Measurements from ENCODE around the gene UGT1A4.
"Not testable (repeated sequence)": the region's sequence is repeated elsewhere in the genome, so short reads cannot be mapped to it uniquely, and the experiment has no call there.

The UGT1A4 gene

GRCh38 chr2:233690444-233690843 is 28.1 kb upstream of the UGT1A4 start:
- Mint-ChIP-seq H3K36me3 (no peaks in the 10 kb centered on the region), H3K27ac (no peak overlapping the region), H3K4me3 (no peak overlapping the region), H3K27me3 (peaks cover 6% of the 10 kb centered on the region), H3K9me3 (no peaks in the 10 kb centered on the region), H3K4me1 (no peaks in the 10 kb centered on the region)

GRCh38 chr2:233691443-233692433 is 26.8 kb upstream of the UGT1A4 start:
- H3K9me3 Mint-ChIP-seq, result no peaks in the 10 kb centered on the region
- H3K4me3 Mint-ChIP-seq, result no peak overlapping the region
- H3K27me3 Mint-ChIP-seq, result peaks cover 4% of the 10 kb centered on the region
- H3K4me1 Mint-ChIP-seq, result no peaks in the 10 kb centered on the region
- no peak overlapping the region for H3K27ac Mint-ChIP-seq
- H3K36me3 Mint-ChIP-seq, result no peaks in the 10 kb centered on the region

- no peak within 1 kb of the TSS for H3K4me3 Mint-ChIP-seq
- H3K9me3 Mint-ChIP-seq, result no peaks in the 10 kb centered on the region
- no peaks in the 10 kb centered on the region for H3K4me1 Mint-ChIP-seq
- no peak within 1 kb of the TSS for H3K27ac Mint-ChIP-seq
- no peaks in the 10 kb centered on the region for H3K36me3 Mint-ChIP-seq
- peaks cover 5% of the 10 kb centered on the region for H3K27me3 Mint-ChIP-seq
Observed at GRCh38 chr2:233692648-233693047, 25.9 kb upstream of the UGT1A4 start, which contains the start of gene UGT1A6. TSS of gene UGT1A6 (plus strand) at chr2:233692890. CDS start at chr2:233693005, 115 bp downstream.

GRCh38 chr2:233693963-233694362 is 24.6 kb upstream of the UGT1A4 start:
- peaks cover 5% of the 10 kb centered on the region for H3K27me3 Mint-ChIP-seq
- H3K36me3 Mint-ChIP-seq, result no peaks in the 10 kb centered on the region
- H3K4me1 Mint-ChIP-seq, result no peaks in the 10 kb centered on the region
- H3K4me3 Mint-ChIP-seq, result no peak overlapping the region
- H3K9me3 Mint-ChIP-seq, result no peaks in the 10 kb centered on the region
- H3K27ac Mint-ChIP-seq, result no peak overlapping the region

GRCh38 chr2:233698740-233699139 is 19.8 kb upstream of the UGT1A4 start:
- Mint-ChIP-seq H3K27me3 (peaks cover 4% of the 10 kb centered on the region), H3K4me3 (no peak overlapping the region), H3K4me1 (no peaks in the 10 kb centered on the region), H3K27ac (no peak overlapping the region), H3K9me3 (no peaks in the 10 kb centered on the region), H3K36me3 (no peaks in the 10 kb centered on the region)

GRCh38 chr2:233699424-233700027 is 19.0 kb upstream of the UGT1A4 start:
- Mint-ChIP-seq H3K4me1 (no peaks in the 10 kb centered on the region), H3K4me3 (no peak overlapping the region), H3K36me3 (no peaks in the 10 kb centered on the region), H3K27ac (no peak overlapping the region), H3K9me3 (no peaks in the 10 kb centered on the region), H3K27me3 (peaks cover 4% of the 10 kb centered on the region)

DNA sequence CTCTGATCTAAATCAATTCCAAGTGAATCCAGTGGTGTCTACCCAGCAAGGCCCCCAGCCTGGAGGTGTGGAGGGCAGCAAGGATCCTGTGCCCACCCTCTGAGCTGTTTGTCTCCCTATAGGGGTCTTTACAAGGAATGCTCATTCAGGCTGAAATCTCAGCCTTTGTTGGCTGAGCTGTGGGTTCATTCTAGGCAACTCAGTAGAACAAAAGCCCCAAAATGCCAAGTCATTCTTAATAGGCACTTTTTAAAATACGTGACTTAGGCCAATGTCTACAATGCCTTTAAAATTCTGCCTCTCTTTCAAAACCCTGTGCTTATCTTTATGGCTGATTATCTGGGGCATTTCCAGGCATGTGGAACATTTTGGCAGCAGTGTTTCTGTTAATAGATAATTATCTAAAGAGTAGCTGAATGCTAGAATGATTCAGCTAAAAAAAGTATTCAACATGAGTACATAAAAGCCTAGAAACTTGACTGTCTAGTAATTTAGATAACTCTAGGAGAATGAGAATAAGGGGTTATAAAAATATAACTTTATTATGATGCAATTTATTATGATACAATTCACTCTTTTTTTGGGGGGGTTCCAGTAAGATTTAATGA is 18.4 kb upstream of the UGT1A4 start:
- H3K9me3 Mint-ChIP-seq, result no peaks in the 10 kb centered on the region
- no peak overlapping the region for H3K4me3 Mint-ChIP-seq
- H3K27ac Mint-ChIP-seq, result no peak overlapping the region
- no peaks in the 10 kb centered on the region for H3K4me1 Mint-ChIP-seq
- H3K27me3 Mint-ChIP-seq, result peaks cover 4% of the 10 kb centered on the region
- H3K36me3 Mint-ChIP-seq, result no peaks in the 10 kb centered on the region

GRCh38 chr2:233700842-233701241 is 17.7 kb upstream of the UGT1A4 start:
- H3K4me1 Mint-ChIP-seq, result not testable (repeated sequence)

DNA sequence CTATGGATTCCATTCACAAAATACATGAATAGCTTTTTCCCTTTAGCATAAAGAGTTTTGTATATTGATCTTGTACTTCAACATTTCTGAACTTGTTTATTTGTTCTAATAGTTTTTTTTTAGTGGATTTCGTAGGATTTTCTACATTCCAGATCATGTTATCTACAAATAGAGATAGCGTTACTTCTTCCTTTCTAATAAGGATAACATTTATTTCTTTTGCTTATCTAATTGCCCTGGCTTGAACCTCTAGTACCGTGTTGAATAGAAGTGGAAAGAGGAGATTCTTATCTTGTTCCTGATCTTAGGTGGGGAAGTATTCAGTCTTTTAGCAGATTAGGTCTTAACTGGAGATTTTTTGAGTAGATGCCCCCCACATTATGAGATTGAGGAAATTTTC is 16.3 kb upstream of the UGT1A4 start:
- Mint-ChIP-seq H3K4me1 (no peaks in the 10 kb centered on the region), H3K27me3 (peaks cover 4% of the 10 kb centered on the region), H3K4me3 (no peak overlapping the region), H3K27ac (no peak overlapping the region), H3K36me3 (no peaks in the 10 kb centered on the region), H3K9me3 (no peaks in the 10 kb centered on the region)

More at GRCh38 chr2:233700842-233701241, 17.7 kb upstream of the UGT1A4 start:
- not testable (repeated sequence) for H3K27ac Mint-ChIP-seq, H3K4me3 Mint-ChIP-seq, H3K27me3 Mint-ChIP-seq, H3K36me3 Mint-ChIP-seq, H3K9me3 Mint-ChIP-seq

DNA sequence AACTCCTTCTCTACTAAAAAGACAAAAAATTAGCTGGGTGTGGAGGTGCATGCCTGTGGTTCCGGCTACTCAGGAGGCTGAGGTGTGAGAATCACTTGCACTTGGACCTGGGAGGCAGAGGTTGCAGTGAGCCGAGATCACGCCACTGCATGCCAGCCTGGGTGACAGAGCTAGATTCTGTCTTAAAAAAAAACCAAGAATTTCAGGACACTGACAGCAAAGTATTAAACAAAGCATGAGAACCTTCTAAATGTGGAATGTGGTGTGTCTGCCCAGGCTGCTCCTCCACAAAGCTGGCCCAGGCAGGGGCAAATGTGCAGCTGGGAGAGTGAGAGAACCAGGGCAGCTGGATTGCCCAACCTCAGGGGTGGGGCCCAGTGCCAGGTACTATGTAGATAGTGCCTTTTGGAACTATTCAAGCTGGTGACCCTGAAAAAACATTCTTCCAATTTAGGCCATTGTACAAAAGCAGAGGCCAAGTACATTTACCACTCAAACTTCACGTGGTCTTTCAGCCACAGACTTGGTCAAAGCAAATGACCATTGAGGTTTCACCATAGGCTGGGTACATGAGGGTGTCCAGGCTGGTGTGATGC is 12.5 kb upstream of the UGT1A4 start:
- Mint-ChIP-seq H3K27ac (no peak overlapping the region), H3K27me3 (peaks cover 6% of the 10 kb centered on the region), H3K4me3 (no peak overlapping the region), H3K36me3 (no peaks in the 10 kb centered on the region), H3K4me1 (no peaks in the 10 kb centered on the region), H3K9me3 (no peaks in the 10 kb centered on the region)

GRCh38 chr2:233706720-233707119 is 11.8 kb upstream of the UGT1A4 start:
- H3K4me3 Mint-ChIP-seq, result no peak overlapping the region
- H3K36me3 Mint-ChIP-seq, result no peaks in the 10 kb centered on the region
- H3K27ac Mint-ChIP-seq, result no peak overlapping the region
- no peaks in the 10 kb centered on the region for H3K9me3 Mint-ChIP-seq
- no peaks in the 10 kb centered on the region for H3K4me1 Mint-ChIP-seq
- peaks cover 6% of the 10 kb centered on the region for H3K27me3 Mint-ChIP-seq

DNA sequence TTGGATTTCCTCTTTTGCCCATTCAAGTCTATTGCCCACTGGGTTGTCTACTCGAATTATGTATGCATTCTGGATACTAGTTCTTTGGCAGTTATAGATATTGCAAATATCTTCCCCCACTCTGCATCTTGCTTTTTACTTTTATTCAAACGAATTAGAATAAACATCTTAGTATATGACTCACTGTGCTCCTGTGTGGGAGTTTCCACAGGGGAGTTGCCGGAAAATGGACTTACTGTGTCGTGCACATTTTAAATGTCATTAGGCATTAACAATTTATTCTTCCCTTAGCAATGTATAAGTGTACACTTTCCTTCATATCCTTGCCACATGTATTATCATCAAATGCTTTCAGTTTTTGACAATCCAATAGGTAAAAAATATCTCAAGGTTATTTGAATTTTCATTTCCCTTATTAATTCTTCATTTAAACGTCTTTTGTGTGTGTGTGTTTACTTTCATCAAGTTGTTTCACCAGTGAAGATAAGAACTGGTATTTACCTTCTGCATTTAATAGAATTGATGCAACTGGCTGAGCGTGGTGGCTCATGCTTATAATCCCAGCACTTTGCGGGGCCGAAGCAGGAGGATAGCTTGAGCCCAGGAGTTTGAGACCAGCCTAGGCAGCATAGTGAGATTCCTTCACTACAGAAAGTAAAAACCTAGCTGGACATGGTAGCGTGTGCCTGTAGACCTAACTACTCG is 10.4 kb upstream of the UGT1A4 start:
- H3K4me1 Mint-ChIP-seq, result no peaks in the 10 kb centered on the region

DNA sequence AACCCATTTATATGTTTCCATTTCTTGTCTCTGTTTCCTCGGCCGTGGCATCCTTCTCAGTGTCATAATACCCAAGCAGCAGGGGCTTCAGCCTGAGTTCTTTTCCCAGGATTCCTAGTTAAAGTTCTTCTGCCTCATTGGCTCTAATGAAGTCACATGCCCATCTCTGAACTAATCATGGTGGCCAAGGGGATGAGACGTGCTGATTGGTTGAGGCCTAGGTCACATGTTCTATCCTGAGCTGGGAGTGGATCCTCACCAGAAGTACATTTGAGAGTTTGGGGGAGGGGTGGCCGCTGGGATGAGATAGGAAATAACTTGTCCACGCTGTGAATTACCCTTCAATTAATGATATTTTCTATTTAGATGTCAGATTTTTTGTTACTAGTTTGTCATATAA is 9.6 kb upstream of the UGT1A4 start:
- Mint-ChIP-seq H3K27ac (no peak overlapping the region), H3K4me3 (no peak overlapping the region), H3K4me1 (no peaks in the 10 kb centered on the region), H3K9me3 (no peaks in the 10 kb centered on the region), H3K36me3 (no peaks in the 10 kb centered on the region), H3K27me3 (peaks cover 6% of the 10 kb centered on the region)

More for the DNA sequence above, 10.4 kb upstream of the UGT1A4 start:
- no peak overlapping the region for H3K4me3 Mint-ChIP-seq
- no peak overlapping the region for H3K27ac Mint-ChIP-seq
- H3K27me3 Mint-ChIP-seq, result peaks cover 6% of the 10 kb centered on the region
- no peaks in the 10 kb centered on the region for H3K9me3 Mint-ChIP-seq
- H3K36me3 Mint-ChIP-seq, result no peaks in the 10 kb centered on the region

GRCh38 chr2:233711312-233712008 is 7.1 kb upstream of the UGT1A4 start:
- H3K27ac Mint-ChIP-seq, result no peak overlapping the region
- H3K9me3 Mint-ChIP-seq, result no peaks in the 10 kb centered on the region
- peaks cover 9% of the 10 kb centered on the region for H3K27me3 Mint-ChIP-seq
- H3K36me3 Mint-ChIP-seq, result no peaks in the 10 kb centered on the region
- H3K4me1 Mint-ChIP-seq, result no peaks in the 10 kb centered on the region
- no peak overlapping the region for H3K4me3 Mint-ChIP-seq
